Suprapubic skin (tissue), 4 donors: ENCODE data around the gene EXTL1.

Experiments used
- CTCF ChIP-seq, 2 donors: fragments of 200-600 bp in 1 of 2; fragments of 450-650 bp in 1 of 2; sonication (generic) in 1 of 2; IDR thresholded peaks; one replicate each; pipeline ENCODE4 v1.5.1; 2016 to 2019; ENCODE audit warnings: antibody characterized with exemption in 2 of 2, mild to moderate bottlenecking in 1 of 2, moderate library complexity in 1 of 2
- EP300 ChIP-seq: sonication (generic); formaldehyde crosslinking; IDR thresholded peaks from one replicate; pipeline ENCODE4 v1.6.1; 2017; ENCODE audit warnings: antibody characterized with exemption
- POLR2A ChIP-seq, 2 donors: fragments of 450-650 bp; IDR thresholded peaks; one replicate each; pipeline ENCODE4 v1.6.1; 2017; ENCODE audit warnings: antibody characterized with exemption in 2 of 2, mild to moderate bottlenecking in 2 of 2, moderate library complexity in 2 of 2
- POLR2AphosphoS5 ChIP-seq, 3 donors: sonication (generic); formaldehyde crosslinking; IDR thresholded peaks; one replicate each; pipeline ENCODE4 v1.6.1; 2017; ENCODE audit warnings: antibody characterized with exemption in 3 of 3

GRCh38 chr1:26041401-26041800 is 19.8 kb downstream of the EXTL1 start:
- TF ChIP-seq CTCF (IDR thresholded peaks at IDR 0.05) (no peak), POLR2A (IDR thresholded peaks at IDR 0.05) (no peak), EP300 (no peak), POLR2AphosphoS5 (IDR thresholded peaks at IDR 0.05) (no peak)
